Uterus (tissue), 4 donors: Measurements from ENCODE around the gene NPHP4. TPM values are rescaled to one million over a fixed set of nuclear protein-coding genes. Genes with fewer than 3 reads are reported as not detected.
"Not testable (repeated sequence)": the region's sequence is repeated elsewhere in the genome, so short reads cannot be mapped to it uniquely, and the experiment has no call there.

Source experiments
- DNase-seq, 2 donors: peaks; one replicate each; pipeline ENCODE4 v3.0.0-alpha.2; 2019 to 2020
- H3K27ac ChIP-seq, 2 donors: fragments of 200-600 bp; sonication (generic); 1 replicate in 1 of 2; 2 replicates in 1 of 2; pipeline ENCODE4 v1.5.1; 2016 to 2018
- H3K27me3 ChIP-seq, 2 donors: fragments of 200-600 bp; sonication (generic); one replicate each; pipeline ENCODE4 v1.5.1; 2018 to 2019; ENCODE audit warnings: control low read depth in 1 of 2
- H3K36me3 ChIP-seq, 2 donors: fragments of 200-600 bp; sonication (generic); one replicate each; pipeline ENCODE4 v1.5.1; 2019; ENCODE audit warnings: control low read depth in 1 of 2
- H3K4me1 ChIP-seq, 2 donors: fragments of 200-600 bp; sonication (generic); one replicate each; pipeline ENCODE4 v1.5.1; 2018 to 2019; ENCODE audit warnings: control low read depth in 1 of 2
- H3K4me3 ChIP-seq, 2 donors: fragments of 200-600 bp; sonication (generic); 1 replicate in 1 of 2; 2 replicates in 1 of 2; pipeline ENCODE4 v1.5.1; 2018 to 2019; ENCODE audit warnings: mild to moderate bottlenecking in 1 of 2
- H3K9me3 ChIP-seq, 2 donors: fragments of 200-600 bp; sonication (generic); one replicate each; pipeline ENCODE4 v1.5.1; 2019; ENCODE audit warnings: control low read depth in 1 of 2
- POLR2A ChIP-seq, 2 donors: fragments of 450-650 bp; IDR thresholded peaks; one replicate each; pipeline ENCODE4 v1.6.1; 2016; ENCODE audit warnings: antibody characterized with exemption in 2 of 2, mild to moderate bottlenecking in 1 of 2, moderate library complexity in 1 of 2
- intact Hi-C: fragments of 100-400 bp; cut with DNase I; formaldehyde crosslinking; loops from one replicate; pipeline ENCODE4 v1.15.1; 2023; ENCODE audit warnings: low total_unique reads
- total RNA-seq, 4 donors: library from RNA; depleted of rRNA in 3 of 4; stranded (reverse); fragments of >200 nt in 3 of 4; gene quantifications; one replicate each; pipeline versions ENCODE4 v1.1.0 to v1.2.4, GENCODE V29; 2014 to 2023
- TF ChIP-seq, protein P1 (sequence below), 4 experiments: fragments of 200-600 bp in 2 of 4; fragments of 450-650 bp in 2 of 4; sonication (generic) in 2 of 4; IDR thresholded peaks; one replicate each; pipeline ENCODE4 v1.5.1; 2016 to 2019; ENCODE audit warnings: antibody characterized with exemption in 4 of 4, mild to moderate bottlenecking in 2 of 4, moderate library complexity in 1 of 4
- donor health status: DM: yes; HTN: yes; CAD: no.

Gene NPHP4
- total RNA-seq, 4 donors from 2014 or later = 1.3 to 16.2 (median 7.0) TPM

DNA sequence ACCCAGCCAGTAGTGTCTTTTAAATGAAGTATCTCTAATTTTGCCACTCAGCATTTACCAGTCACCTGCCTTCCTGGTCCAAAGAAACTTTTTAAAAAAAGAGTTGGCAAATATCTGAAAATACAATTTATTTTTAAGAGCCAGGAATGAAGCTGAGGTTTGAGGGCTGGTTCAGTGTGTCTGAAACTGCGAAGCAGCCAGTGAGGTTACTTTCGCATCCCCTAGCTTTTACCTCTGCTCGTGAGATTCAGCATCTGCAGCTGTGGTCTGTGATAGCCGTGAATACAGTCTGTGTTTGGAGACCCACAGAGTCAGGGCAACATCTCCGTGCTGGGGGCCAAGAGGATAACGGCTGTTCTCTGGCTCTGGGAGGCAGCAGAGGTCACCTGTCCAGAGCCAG, 32.2 kb upstream of the NPHP4 start:
- DNase-seq = no peak
- TF ChIP-seq POLR2A (IDR thresholded peaks at IDR 0.05) = no peak
- TF ChIP-seq, protein P1, sequence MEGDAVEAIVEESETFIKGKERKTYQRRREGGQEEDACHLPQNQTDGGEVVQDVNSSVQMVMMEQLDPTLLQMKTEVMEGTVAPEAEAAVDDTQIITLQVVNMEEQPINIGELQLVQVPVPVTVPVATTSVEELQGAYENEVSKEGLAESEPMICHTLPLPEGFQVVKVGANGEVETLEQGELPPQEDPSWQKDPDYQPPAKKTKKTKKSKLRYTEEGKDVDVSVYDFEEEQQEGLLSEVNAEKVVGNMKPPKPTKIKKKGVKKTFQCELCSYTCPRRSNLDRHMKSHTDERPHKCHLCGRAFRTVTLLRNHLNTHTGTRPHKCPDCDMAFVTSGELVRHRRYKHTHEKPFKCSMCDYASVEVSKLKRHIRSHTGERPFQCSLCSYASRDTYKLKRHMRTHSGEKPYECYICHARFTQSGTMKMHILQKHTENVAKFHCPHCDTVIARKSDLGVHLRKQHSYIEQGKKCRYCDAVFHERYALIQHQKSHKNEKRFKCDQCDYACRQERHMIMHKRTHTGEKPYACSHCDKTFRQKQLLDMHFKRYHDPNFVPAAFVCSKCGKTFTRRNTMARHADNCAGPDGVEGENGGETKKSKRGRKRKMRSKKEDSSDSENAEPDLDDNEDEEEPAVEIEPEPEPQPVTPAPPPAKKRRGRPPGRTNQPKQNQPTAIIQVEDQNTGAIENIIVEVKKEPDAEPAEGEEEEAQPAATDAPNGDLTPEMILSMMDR (IDR thresholded peaks at IDR 0.05) = no peak
- Histone ChIP-seq H3K4me3 (no peak overlapping the region), H3K27me3 (no peaks in the 10 kb centered on the region), H3K36me3 (no peaks in the 10 kb centered on the region), H3K9me3 (no peaks in the 10 kb centered on the region), H3K4me1 (no peaks in the 10 kb centered on the region), H3K27ac (no peak overlapping the region)
- intact Hi-C loops = no loop called here

DNA sequence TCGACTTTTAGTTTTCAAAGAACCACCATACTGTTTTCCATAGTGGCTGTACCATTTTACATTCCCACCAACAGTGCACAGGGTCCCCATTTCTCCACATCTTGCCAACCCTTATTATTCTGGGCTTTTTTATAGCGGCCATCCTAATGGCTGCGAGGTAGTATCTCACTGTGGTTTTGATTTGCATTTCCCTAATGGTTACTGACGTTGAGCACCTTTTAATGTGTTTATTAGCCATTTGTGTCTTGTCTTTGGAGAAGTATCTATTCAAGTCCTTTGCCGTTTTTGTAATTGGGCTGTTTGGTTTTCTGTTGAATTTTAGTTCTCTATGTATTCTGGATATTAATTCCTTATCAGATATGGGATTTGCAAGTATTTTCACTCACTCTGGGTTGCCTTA, 31.1 kb upstream of the NPHP4 start:
- Histone ChIP-seq H3K4me3 (no peak overlapping the region), H3K27me3 (no peaks in the 10 kb centered on the region), H3K27ac (no peak overlapping the region), H3K4me1 (no peaks in the 10 kb centered on the region), H3K9me3 (no peaks in the 10 kb centered on the region), H3K36me3 (no peaks in the 10 kb centered on the region)
- intact Hi-C loops = no loop called here
- TF ChIP-seq POLR2A (IDR thresholded peaks at IDR 0.05) = no peak
- TF ChIP-seq, protein P1 (IDR thresholded peaks at IDR 0.05) = no peak
- no peak for DNase-seq

DNA sequence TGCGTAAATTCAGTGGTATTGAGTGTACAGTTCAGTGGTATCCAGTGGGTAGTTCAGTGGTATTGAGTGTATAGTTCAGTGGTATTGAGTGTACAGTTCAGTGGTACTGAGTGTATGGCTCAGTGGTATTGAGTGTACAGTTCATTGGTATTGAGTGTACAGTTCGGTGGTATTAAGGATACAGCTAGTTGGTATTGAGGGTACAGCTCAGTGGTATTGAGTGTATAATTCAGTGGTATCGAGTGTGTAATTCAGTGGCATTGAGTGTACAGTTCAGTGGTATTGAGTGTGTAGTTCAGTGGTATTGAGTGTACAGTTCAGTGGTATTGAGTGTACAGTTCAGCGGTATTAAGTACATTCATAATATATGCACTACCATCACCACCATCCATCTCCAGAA, 30.0 kb upstream of the NPHP4 start:
- no peak for TF ChIP-seq POLR2A (IDR thresholded peaks at IDR 0.05)
- TF ChIP-seq, protein P1 (IDR thresholded peaks at IDR 0.05) = no peak
- intact Hi-C loops = no loop called here

DNA sequence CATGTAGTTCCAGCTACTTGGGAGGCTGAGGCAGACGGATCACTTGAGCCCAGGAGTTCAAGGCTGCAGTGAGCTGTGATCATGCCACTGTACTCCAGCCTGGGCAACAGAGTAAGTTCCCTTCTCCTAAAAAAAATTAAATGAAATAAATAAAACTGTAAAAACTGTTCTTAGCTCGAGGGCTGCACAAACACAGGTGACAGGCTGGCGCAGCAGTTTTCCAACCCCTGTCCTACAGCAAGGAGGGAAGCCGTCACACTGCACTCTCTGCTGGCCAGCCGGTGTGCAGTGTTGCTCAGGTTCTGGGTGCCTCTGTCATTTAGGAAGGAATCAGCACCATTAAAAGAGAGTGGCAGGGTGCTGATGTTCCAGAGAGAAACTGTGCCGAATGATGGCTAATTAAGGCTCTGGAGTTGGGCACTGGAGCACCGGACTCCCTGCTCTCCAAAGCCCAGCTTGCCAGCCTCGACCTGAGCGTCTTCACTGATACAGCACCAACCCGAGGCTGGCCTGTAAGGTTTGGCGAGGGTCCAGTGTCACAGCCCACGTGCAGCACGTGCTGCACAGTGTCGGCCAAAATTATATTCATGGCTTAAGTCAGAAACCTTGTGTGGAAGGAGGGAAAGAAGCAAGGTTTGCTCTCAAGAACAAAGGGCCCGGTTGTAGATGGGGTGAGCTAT, 27.1 kb upstream of the NPHP4 start:
- no peak for DNase-seq
- no peak overlapping the region for H3K4me3 ChIP-seq
- no peaks in the 10 kb centered on the region for H3K4me1 ChIP-seq
- no peaks in the 10 kb centered on the region for H3K36me3 ChIP-seq
- no peak overlapping the region for H3K27ac ChIP-seq
- TF ChIP-seq, protein P1 (IDR thresholded peaks at IDR 0.05) = no peak
- TF ChIP-seq POLR2A (IDR thresholded peaks at IDR 0.05) = no peak
- intact Hi-C loops = loop anchor here (10.0 kb wide), 1 partner anchor 1185 kb away; no protein-coding TSS in a partner anchor
- no peaks in the 10 kb centered on the region for H3K9me3 ChIP-seq
- H3K27me3 ChIP-seq = no peaks in the 10 kb centered on the region

More for the DNA sequence above, 30.0 kb upstream of the NPHP4 start:
- Histone ChIP-seq H3K27me3 (no peaks in the 10 kb centered on the region), H3K27ac (no peak overlapping the region), H3K4me1 (no peaks in the 10 kb centered on the region), H3K4me3 (no peak overlapping the region), H3K9me3 (no peaks in the 10 kb centered on the region), H3K36me3 (no peaks in the 10 kb centered on the region)
- no peak for DNase-seq

DNA sequence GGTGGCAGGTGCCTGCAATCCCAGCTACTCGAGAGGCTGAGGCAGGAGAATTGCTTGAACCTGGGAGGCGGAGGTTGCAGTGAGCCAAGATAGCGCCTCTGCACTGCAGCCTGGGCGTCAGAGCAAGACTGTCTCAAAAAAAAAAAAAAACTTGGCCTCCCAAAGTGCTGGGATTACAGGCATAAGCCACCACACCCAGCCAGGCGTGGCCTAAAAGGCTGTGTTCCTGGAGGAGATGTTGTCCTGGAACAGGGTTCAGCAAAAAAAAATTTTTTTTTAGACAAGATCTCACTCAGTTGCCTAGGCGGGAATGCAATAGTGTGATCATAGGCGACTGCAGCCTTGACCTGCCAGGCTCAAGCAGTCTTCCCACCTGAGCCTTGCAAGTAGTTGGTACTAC, 25.4 kb upstream of the NPHP4 start:
- DNase-seq, H3K36me3 ChIP-seq, H3K4me1 ChIP-seq, H3K9me3 ChIP-seq, H3K4me3 ChIP-seq, H3K27me3 ChIP-seq, H3K27ac ChIP-seq: not testable (repeated sequence)
- intact Hi-C loops = loop anchor here (10.0 kb wide), 1 partner anchor 1187 kb away; no protein-coding TSS in a partner anchor
